ENCODE results near the gene HOXA6. TPM values are rescaled to one million over a fixed set of nuclear protein-coding genes. Genes with fewer than 3 reads are reported as not detected.
A peak's percentile ranks its signal among the peaks of the same experiment; 100 is the strongest.

Gene HOXA6
- total and polyA plus RNA-seq, 4 donors: 0.23 TPM; not detected in 3

DNA sequence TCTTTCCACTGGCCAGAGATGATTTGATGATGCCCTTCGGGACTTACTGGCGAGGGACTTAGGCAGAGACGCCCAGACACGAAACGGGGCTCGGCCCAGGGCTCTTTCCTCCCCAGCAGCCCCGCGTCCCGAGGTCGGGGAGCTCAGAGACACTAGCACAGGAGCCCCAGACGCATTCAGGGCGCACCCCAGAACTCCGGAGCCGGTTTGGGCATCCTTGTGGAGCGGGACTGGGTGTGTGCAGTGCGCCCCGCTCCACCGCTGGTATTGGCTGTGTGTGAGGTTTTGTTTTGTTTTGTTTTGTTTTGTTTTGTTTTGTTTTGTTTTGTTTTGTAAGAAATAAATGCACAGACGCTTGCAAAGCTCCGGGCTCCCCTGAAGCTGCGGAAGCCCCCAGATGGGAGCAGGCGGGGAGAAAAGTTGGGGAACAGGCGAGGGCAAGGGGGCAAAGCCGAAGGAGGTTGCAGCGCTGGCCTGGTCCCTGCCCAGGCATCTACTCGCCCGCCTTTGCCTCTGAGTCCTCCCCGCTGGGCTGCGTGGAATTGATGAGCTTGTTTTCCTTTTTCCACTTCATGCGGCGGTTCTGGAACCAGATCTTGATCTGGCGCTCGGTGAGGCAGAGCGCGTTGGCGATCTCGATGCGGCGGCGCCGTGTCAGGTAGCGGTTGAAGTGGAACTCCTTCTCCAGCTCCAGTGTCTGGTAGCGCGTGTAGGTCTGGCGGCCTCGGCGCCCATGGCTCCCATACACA, 2.2 kb downstream of the HOXA6 start:
- Histone ChIP-seq H3K4me1 (ENCODE audit: control insufficient read depth in 4 of 4, insufficient read depth in 4 of 4, low read length in 3 of 4) (peaks cover 3 to 21% (median 7%) of the 10 kb centered on the region in 4 donors), H3K9me3 (ENCODE audit: control insufficient read depth in 4 of 4, low read length in 3 of 4) (peaks cover 0 to 11% (median 0%) of the 10 kb centered on the region in 4 donors), H3K9ac (ENCODE audit: low read depth in 1 of 2, low read length in 2 of 2) (no peak overlapping the region), H3K4me3 (ENCODE audit: low read depth in 1 of 3, low read length in 3 of 3) (no peak overlapping the region), H3K36me3 (ENCODE audit: control insufficient read depth in 4 of 4, insufficient read depth in 3 of 4, low read depth in 1 of 4, low read length in 3 of 4) (no peaks in the 10 kb centered on the region), H3K27ac (ENCODE audit: low read depth in 1 of 2, low read length in 2 of 2) (no peak overlapping the region), H3K27me3 (ENCODE audit: control insufficient read depth in 4 of 4, insufficient read depth in 4 of 4, low read length in 3 of 4) (peaks cover 8 to 33% (median 16%) of the 10 kb centered on the region in 4 donors)
- WGBS: 26% methylated on average over 47 of the region's 47 CpGs
- DNase-seq (ENCODE audit: low spot score): no peak
- no peak for TF ChIP-seq JUND (IDR thresholded peaks at IDR 0.05)

DNA sequence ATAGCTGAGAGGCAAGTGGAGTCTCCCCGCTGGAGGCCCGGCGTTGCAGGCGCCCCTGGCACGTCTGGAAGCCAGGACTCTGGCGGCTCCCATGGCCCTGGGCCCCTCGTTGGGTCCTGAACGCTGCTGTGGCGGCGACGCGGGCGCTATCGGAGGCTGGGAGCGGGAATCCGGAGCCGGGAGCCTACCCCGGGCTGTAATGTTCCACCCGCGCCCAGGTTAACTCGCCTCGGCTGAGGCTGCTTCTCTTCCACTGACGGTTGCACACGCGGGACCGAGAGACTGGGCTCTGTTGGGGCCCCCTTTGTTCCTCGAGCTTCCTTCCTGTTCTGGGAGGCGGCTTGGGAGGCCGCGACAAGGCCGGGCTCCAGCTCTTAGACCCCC, 2.8 kb downstream of the HOXA6 start:
- Histone ChIP-seq H3K4me1 (ENCODE audit: control insufficient read depth in 4 of 4, insufficient read depth in 4 of 4, low read length in 3 of 4) (peaks cover 2 to 19% (median 7%) of the 10 kb centered on the region in 4 donors), H3K27me3 (ENCODE audit: control insufficient read depth in 4 of 4, insufficient read depth in 4 of 4, low read length in 3 of 4) (peaks cover 8 to 33% (median 18%) of the 10 kb centered on the region in 4 donors), H3K9me3 (ENCODE audit: control insufficient read depth in 4 of 4, low read length in 3 of 4) (peaks cover 0 to 11% (median 0%) of the 10 kb centered on the region in 4 donors), H3K4me3 (ENCODE audit: low read depth in 1 of 3, low read length in 3 of 3) (no peak overlapping the region), H3K36me3 (ENCODE audit: control insufficient read depth in 4 of 4, insufficient read depth in 3 of 4, low read depth in 1 of 4, low read length in 3 of 4) (no peaks in the 10 kb centered on the region), H3K27ac (ENCODE audit: low read depth in 1 of 2, low read length in 2 of 2) (no peak overlapping the region), H3K9ac (ENCODE audit: low read depth in 1 of 2, low read length in 2 of 2) (no peak overlapping the region)
- TF ChIP-seq FOXA2 (IDR thresholded peaks at IDR 0.05) (no peak), RXRA (IDR thresholded peaks at IDR 0.05) (no peak), YY1 (IDR thresholded peaks at IDR 0.05) (no peak), EGR1 (IDR thresholded peaks at IDR 0.05; ENCODE audit: low read depth in 2 of 2) (no peak), HNF4A (conservative IDR thresholded peaks at IDR 0.05) (no peak), RAD21 (IDR thresholded peaks at IDR 0.05) (no peak), JUND (IDR thresholded peaks at IDR 0.05) (no peak), SP1 (IDR thresholded peaks at IDR 0.05) (no peak)
- TF ChIP-seq, protein P1, sequence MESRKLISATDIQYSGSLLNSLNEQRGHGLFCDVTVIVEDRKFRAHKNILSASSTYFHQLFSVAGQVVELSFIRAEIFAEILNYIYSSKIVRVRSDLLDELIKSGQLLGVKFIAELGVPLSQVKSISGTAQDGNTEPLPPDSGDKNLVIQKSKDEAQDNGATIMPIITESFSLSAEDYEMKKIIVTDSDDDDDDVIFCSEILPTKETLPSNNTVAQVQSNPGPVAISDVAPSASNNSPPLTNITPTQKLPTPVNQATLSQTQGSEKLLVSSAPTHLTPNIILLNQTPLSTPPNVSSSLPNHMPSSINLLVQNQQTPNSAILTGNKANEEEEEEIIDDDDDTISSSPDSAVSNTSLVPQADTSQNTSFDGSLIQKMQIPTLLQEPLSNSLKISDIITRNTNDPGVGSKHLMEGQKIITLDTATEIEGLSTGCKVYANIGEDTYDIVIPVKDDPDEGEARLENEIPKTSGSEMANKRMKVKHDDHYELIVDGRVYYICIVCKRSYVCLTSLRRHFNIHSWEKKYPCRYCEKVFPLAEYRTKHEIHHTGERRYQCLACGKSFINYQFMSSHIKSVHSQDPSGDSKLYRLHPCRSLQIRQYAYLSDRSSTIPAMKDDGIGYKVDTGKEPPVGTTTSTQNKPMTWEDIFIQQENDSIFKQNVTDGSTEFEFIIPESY (IDR thresholded peaks at IDR 0.05): no peak
- WGBS: 11% methylated on average over 31 of the region's 31 CpGs
- no peak for DNase-seq (ENCODE audit: low spot score)

DNA sequence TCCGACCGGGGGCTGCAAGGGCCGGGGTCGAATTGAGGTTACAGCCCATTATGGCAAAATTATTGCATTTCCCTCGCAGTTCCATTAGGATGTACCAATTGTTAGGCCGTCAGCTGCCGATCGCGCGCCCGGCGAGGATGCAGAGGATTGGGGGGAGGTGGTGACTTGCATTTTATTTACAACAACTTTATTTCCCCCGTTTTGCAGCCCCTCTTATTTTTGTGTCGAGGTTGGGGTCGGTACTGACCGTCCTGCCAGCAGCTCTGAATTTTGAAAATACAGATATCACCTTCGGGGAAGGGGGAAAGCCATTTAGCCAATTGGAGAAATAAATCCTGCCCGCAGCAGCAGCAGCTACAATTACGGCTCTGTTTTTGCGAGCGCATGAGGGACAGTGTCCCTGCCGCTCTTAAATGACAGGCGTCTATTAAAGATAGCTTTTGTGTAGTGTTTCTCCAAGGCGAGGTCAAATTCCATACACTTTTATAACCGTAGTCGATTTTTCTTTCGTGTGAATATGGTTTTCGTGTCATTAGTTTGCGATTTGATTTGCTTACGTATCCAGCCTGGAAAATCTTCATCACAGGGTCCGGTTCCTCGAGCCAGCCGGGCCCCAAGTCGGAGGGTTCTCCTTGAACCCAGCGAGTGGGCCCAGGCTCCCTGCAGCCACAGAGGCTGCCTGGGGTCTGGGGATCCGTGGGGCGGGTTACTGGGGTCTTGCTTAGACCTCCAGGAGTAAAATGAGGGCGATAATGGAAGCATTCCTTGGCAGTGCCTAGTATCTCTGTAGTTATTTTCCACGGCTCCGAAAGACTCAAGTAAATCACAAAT, 3.4 kb downstream of the HOXA6 start:
- Histone ChIP-seq H3K4me1 (ENCODE audit: control insufficient read depth in 4 of 4, insufficient read depth in 4 of 4, low read length in 3 of 4) (peaks cover 2 to 19% (median 10%) of the 10 kb centered on the region in 4 donors), H3K9me3 (ENCODE audit: control insufficient read depth in 4 of 4, low read length in 3 of 4) (peaks cover 0 to 11% (median 0%) of the 10 kb centered on the region in 4 donors), H3K36me3 (ENCODE audit: control insufficient read depth in 4 of 4, insufficient read depth in 3 of 4, low read depth in 1 of 4, low read length in 3 of 4) (no peaks in the 10 kb centered on the region), H3K27ac (ENCODE audit: low read depth in 1 of 2, low read length in 2 of 2) (no peak overlapping the region), H3K4me3 (ENCODE audit: low read depth in 1 of 3, low read length in 3 of 3) (peak overlapping the region in 1 of 3 donors; percentile 45), H3K9ac (ENCODE audit: low read depth in 1 of 2, low read length in 2 of 2) (no peak overlapping the region), H3K27me3 (ENCODE audit: control insufficient read depth in 4 of 4, insufficient read depth in 4 of 4, low read length in 3 of 4) (peaks cover 10 to 30% (median 18%) of the 10 kb centered on the region in 4 donors)
- 25% methylated on average over 40 of the region's 40 CpGs for WGBS
- DNase-seq (ENCODE audit: low spot score): no peak
- TF ChIP-seq SP1 (IDR thresholded peaks at IDR 0.05): no peak
- no peak for TF ChIP-seq TAF1 (conservative IDR thresholded peaks at IDR 0.05)
- TF ChIP-seq, protein P2, sequence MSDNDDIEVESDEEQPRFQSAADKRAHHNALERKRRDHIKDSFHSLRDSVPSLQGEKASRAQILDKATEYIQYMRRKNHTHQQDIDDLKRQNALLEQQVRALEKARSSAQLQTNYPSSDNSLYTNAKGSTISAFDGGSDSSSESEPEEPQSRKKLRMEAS (IDR thresholded peaks at IDR 0.05): no peak
- TF ChIP-seq RAD21 (IDR thresholded peaks at IDR 0.05): no peak
- TF ChIP-seq JUND (IDR thresholded peaks at IDR 0.05): no peak
- TF ChIP-seq, protein P3, sequence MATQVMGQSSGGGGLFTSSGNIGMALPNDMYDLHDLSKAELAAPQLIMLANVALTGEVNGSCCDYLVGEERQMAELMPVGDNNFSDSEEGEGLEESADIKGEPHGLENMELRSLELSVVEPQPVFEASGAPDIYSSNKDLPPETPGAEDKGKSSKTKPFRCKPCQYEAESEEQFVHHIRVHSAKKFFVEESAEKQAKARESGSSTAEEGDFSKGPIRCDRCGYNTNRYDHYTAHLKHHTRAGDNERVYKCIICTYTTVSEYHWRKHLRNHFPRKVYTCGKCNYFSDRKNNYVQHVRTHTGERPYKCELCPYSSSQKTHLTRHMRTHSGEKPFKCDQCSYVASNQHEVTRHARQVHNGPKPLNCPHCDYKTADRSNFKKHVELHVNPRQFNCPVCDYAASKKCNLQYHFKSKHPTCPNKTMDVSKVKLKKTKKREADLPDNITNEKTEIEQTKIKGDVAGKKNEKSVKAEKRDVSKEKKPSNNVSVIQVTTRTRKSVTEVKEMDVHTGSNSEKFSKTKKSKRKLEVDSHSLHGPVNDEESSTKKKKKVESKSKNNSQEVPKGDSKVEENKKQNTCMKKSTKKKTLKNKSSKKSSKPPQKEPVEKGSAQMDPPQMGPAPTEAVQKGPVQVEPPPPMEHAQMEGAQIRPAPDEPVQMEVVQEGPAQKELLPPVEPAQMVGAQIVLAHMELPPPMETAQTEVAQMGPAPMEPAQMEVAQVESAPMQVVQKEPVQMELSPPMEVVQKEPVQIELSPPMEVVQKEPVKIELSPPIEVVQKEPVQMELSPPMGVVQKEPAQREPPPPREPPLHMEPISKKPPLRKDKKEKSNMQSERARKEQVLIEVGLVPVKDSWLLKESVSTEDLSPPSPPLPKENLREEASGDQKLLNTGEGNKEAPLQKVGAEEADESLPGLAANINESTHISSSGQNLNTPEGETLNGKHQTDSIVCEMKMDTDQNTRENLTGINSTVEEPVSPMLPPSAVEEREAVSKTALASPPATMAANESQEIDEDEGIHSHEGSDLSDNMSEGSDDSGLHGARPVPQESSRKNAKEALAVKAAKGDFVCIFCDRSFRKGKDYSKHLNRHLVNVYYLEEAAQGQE (IDR thresholded peaks at IDR 0.05): no peak
- TF ChIP-seq, protein P4, sequence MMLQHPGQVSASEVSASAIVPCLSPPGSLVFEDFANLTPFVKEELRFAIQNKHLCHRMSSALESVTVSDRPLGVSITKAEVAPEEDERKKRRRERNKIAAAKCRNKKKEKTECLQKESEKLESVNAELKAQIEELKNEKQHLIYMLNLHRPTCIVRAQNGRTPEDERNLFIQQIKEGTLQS (IDR thresholded peaks at IDR 0.05): no peak
